Vagina (tissue), 2 donors: ENCODE results near the gene SULT1A1.
"Not testable (repeated sequence)": the region's sequence is repeated elsewhere in the genome, so short reads cannot be mapped to it uniquely, and the experiment has no call there.

Experiments
- POLR2A ChIP-seq, 2 donors: fragments of 450-650 bp; IDR thresholded peaks; one replicate each; pipeline ENCODE4 v1.6.1; 2017; ENCODE audit warnings: antibody characterized with exemption in 2 of 2, mild to moderate bottlenecking in 2 of 2, moderate library complexity in 2 of 2
- POLR2AphosphoS5 ChIP-seq, 2 donors: sonication (generic); formaldehyde crosslinking; IDR thresholded peaks; one replicate each; pipeline ENCODE4 v1.9.0; 2017; ENCODE audit warnings: antibody characterized with exemption in 2 of 2, mild to moderate bottlenecking in 2 of 2, low read depth in 1 of 2; ENCODE audit not compliant: insufficient read depth in 1 of 2
- TF ChIP-seq, protein P1 (sequence below), 3 experiments: fragments of 450-650 bp in 2 of 3; fragments of 200-600 bp in 1 of 3; sonication (generic) in 1 of 3; IDR thresholded peaks; one replicate each; pipeline ENCODE4 v1.5.1; 2017 to 2019; ENCODE audit warnings: antibody characterized with exemption in 3 of 3, mild to moderate bottlenecking in 2 of 3, moderate library complexity in 2 of 3

DNA sequence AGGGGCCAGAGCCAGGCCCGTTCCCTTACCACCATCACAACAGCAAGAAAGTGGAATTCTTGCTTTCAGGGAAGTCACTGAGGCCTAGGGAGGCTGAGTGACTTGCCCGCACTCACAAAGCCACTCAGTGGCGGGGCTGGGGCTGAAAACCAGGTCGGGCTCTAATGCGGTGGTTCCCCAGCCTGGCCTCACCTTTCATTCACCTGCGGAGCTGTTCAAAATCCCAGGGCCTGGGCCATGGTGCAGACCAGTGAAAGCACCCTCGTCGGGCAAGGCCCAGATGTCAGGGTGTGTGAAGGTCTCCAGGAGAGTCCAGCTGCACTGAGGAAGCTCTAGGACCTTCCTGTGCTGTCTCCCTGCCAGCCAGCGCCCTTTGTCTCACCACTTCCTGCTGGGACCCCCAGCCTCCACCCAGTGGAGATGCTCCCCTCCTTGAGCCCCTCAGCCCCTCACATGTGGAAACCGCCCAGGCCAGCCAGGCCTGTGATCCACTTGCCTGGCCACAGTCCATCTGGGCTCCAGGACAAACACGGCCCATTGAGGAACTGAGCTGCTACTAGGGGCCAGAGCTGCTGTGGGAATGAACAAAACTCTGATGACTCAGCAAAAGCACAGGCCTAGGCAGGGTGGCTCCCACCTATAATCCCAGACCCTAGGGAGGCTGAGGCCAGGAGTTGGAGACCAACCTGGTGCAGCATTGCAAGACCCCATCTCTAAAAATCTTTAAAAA, 812 bp downstream of the SULT1A1 start:
- TF ChIP-seq, protein P1, sequence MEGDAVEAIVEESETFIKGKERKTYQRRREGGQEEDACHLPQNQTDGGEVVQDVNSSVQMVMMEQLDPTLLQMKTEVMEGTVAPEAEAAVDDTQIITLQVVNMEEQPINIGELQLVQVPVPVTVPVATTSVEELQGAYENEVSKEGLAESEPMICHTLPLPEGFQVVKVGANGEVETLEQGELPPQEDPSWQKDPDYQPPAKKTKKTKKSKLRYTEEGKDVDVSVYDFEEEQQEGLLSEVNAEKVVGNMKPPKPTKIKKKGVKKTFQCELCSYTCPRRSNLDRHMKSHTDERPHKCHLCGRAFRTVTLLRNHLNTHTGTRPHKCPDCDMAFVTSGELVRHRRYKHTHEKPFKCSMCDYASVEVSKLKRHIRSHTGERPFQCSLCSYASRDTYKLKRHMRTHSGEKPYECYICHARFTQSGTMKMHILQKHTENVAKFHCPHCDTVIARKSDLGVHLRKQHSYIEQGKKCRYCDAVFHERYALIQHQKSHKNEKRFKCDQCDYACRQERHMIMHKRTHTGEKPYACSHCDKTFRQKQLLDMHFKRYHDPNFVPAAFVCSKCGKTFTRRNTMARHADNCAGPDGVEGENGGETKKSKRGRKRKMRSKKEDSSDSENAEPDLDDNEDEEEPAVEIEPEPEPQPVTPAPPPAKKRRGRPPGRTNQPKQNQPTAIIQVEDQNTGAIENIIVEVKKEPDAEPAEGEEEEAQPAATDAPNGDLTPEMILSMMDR (IDR thresholded peaks at IDR 0.05) = not testable (repeated sequence)
- not testable (repeated sequence) for TF ChIP-seq POLR2AphosphoS5 (IDR thresholded peaks at IDR 0.05; ENCODE audit: insufficient read depth in 1 of 2, low read depth in 1 of 2); POLR2A (IDR thresholded peaks at IDR 0.05)
